ENCODE data around the gene SDHB.

- TF ChIP-seq CTCF (IDR thresholded peaks at IDR 0.05 in 2 of 3, conservative IDR thresholded peaks at IDR 0.05 in 1 of 3; ENCODE audit: control insufficient read depth in 2 of 3, extremely low read depth in 1 of 3, insufficient read depth in 1 of 3, low read depth in 3 of 3, low read length in 3 of 3), result no peak
- no peak for TF ChIP-seq LARP7 (IDR thresholded peaks at IDR 0.05)
- TF ChIP-seq POLR2AphosphoS2 (IDR thresholded peaks at IDR 0.05; ENCODE audit: low read depth, low read length), result no peak
These were observed 61.2 kb downstream of the SDHB start for GRCh38 chr1:16992675-16993074.

All from GM12878 (cell line).